Upper lobe of left lung (tissue), 4 donors: ENCODE measurements around the gene PXDN.

Experiments
- CTCF ChIP-seq, 6 experiments: fragments of 450-650 bp in 4 of 6; fragments of 200-600 bp in 2 of 6; sonication (generic) in 2 of 6; IDR thresholded peaks; one replicate each; pipeline ENCODE4 v1.5.1; 2016 to 2019; ENCODE audit warnings: antibody characterized with exemption in 6 of 6
- POLR2A ChIP-seq, 4 donors: fragments of 450-650 bp; IDR thresholded peaks; one replicate each; pipeline ENCODE4 v1.5.1; 2016 to 2017; ENCODE audit warnings: antibody characterized with exemption in 4 of 4, mild to moderate bottlenecking in 2 of 4

- no peak for TF ChIP-seq CTCF (IDR thresholded peaks at IDR 0.05)
- no peak for TF ChIP-seq POLR2A (IDR thresholded peaks at IDR 0.05)
These were observed 136.2 kb downstream of the PXDN start for GRCh38 chr2:1607971-1608688.
